B cell (primary cell): ENCODE measurements around the gene STXBP5L. TPM values are rescaled to one million over a fixed set of nuclear protein-coding genes. Genes with fewer than 3 reads are reported as not detected.

ENCODE experiments used
- ATAC-seq: fragments of 200-7000 bp; cut with Tn5 transposase; one replicate; pipeline ENCODE4 v1.10.0; 2021; ENCODE audit warnings: low read depth, mild to moderate bottlenecking, moderate number of reproducible peaks, moderate library complexity
- CTCF ChIA-PET: fragments of 350-600 bp; sonication (Branson Sonifier 250); formaldehyde crosslinking; loops from one replicate; lab custom pipeline; 2021; ENCODE audit warnings: antibody characterized with exemption, inconsistent platforms; lab: Charles Lee
- POLR2A ChIA-PET: fragments of 350-600 bp; sonication (Branson Sonifier 250); formaldehyde crosslinking; loops from one replicate; lab custom pipeline; 2021; ENCODE audit warnings: antibody characterized with exemption; lab: Charles Lee
- DNase-seq: peaks from one replicate; pipeline ENCODE4 v3.0.0; 2013
- H2AFZ ChIP-seq: 2 replicates; pipeline ENCODE4 v1.6.1; 2012; ENCODE audit warnings: mild to moderate bottlenecking, low read depth, low read length; ENCODE audit not compliant: insufficient read depth, poor library complexity, severe bottlenecking
- H3K27ac ChIP-seq, 2 donors: 1 replicate in 1 of 2; 2 replicates in 1 of 2; pipeline ENCODE4 v1.5.1; 2012 to 2013; ENCODE audit warnings: low read length in 2 of 2, mild to moderate bottlenecking in 2 of 2, moderate library complexity in 1 of 2
- H3K27me3 ChIP-seq, 4 experiments: fragments of 200-600 bp in 1 of 4; sonication (generic) in 1 of 4; replicated peaks in 1 of 4; 1 replicate in 2 of 4; 2 replicates in 2 of 4; pipeline versions ENCODE4 v1.6.1 to v1.7.0; 2013 to 2016; ENCODE audit warnings: low read length in 3 of 4, mild to moderate bottlenecking in 2 of 4, mixed read lengths in 1 of 4, moderate library complexity in 1 of 4; ENCODE audit not compliant: insufficient read depth in 4 of 4, control insufficient read depth in 3 of 4; ENCODE audit errors: control extremely low read depth in 1 of 4
- H3K36me3 ChIP-seq, 2 experiments: replicated peaks in 1 of 2; 1 replicate in 1 of 2; 2 replicates in 1 of 2; pipeline versions ENCODE4 v1.6.1 to v1.7.1; 2013; ENCODE audit warnings: low read length in 1 of 2; ENCODE audit not compliant: insufficient read depth in 2 of 2, control insufficient read depth in 1 of 2; ENCODE audit errors: control extremely low read depth in 1 of 2, extremely low read depth in 1 of 2
- H3K4me1 ChIP-seq, 2 donors: fragments of 200-600 bp in 1 of 2; sonication (generic) in 1 of 2; 1 replicate in 1 of 2; 2 replicates in 1 of 2; pipeline versions ENCODE4 v1.5.1 to v1.6.1; 2013 to 2017; ENCODE audit warnings: low read length in 2 of 2; ENCODE audit not compliant: control insufficient read depth in 2 of 2, insufficient read depth in 2 of 2
- H3K4me2 ChIP-seq: replicated peaks from 2 replicates; pipeline ENCODE3; 2012; ENCODE audit warnings: mild to moderate bottlenecking, low read depth, low read length; ENCODE audit not compliant: poor library complexity, severe bottlenecking
- H3K4me3 ChIP-seq, 5 experiments: fragments of 200-600 bp in 1 of 5; sonication (generic) in 1 of 5; 1 replicate in 3 of 5; 2 replicates in 2 of 5; pipeline versions ENCODE4 v1.5.1 to v1.7.0; 2011 to 2016; ENCODE audit warnings: low read length in 4 of 5, mild to moderate bottlenecking in 4 of 5, low read depth in 2 of 5, control low read depth in 1 of 5, moderate library complexity in 1 of 5; ENCODE audit not compliant: insufficient read depth in 1 of 5; ENCODE audit errors: control extremely low read depth in 1 of 5, extremely low read depth in 1 of 5
- H3K79me2 ChIP-seq: fragments of 200-600 bp; sonication (generic); one replicate; pipeline ENCODE4 v1.6.0; 2016; ENCODE audit warnings: low read length; ENCODE audit not compliant: control insufficient read depth, insufficient read depth
- H3K9ac ChIP-seq: fragments of 200-600 bp; sonication (generic); 2 replicates; pipeline ENCODE4 v1.6.1; 2017; ENCODE audit warnings: mild to moderate bottlenecking, low read length, moderate library complexity
- H3K9me3 ChIP-seq, 3 donors: one replicate each; pipeline versions ENCODE4 v1.6.1 to v1.7.1; 2013; ENCODE audit warnings: low read length in 2 of 3; ENCODE audit not compliant: control insufficient read depth in 2 of 3, insufficient read depth in 1 of 3; ENCODE audit errors: control extremely low read depth in 1 of 3
- H4K20me1 ChIP-seq: 2 replicates; pipeline ENCODE4 v1.6.0; 2012; ENCODE audit warnings: mild to moderate bottlenecking, low read length; ENCODE audit not compliant: insufficient read depth, control insufficient read depth, poor library complexity, severe bottlenecking
- H3K27ac Mint-ChIP-seq: one replicate; pipeline ENCODE4 v1.8.0; 2021; ENCODE audit warnings: mixed read lengths
- H3K27me3 Mint-ChIP-seq: one replicate; pipeline ENCODE4 v1.8.0; 2021; ENCODE audit warnings: mixed read lengths
- H3K4me1 Mint-ChIP-seq: one replicate; pipeline ENCODE4 v1.8.0; 2021; ENCODE audit warnings: mixed read lengths
- H3K4me3 Mint-ChIP-seq: one replicate; pipeline ENCODE4 v1.8.0; 2021; ENCODE audit warnings: mixed read lengths
- H3K9me3 Mint-ChIP-seq: one replicate; pipeline ENCODE4 v1.8.0; 2022; ENCODE audit warnings: mixed read lengths; ENCODE audit not compliant: insufficient read depth
- EZH2 ChIP-seq: IDR thresholded peaks from 2 replicates; pipeline ENCODE4 v1.6.1; 2012; ENCODE audit warnings: borderline replicate concordance, low read depth, mild to moderate bottlenecking, moderate library complexity, low read length; ENCODE audit not compliant: insufficient read depth, poor library complexity, severe bottlenecking
- WGBS: methylation state at CpG from one replicate; pipeline ENCODE4 v1.1.5; 2013; ENCODE audit warnings: missing lambda C conversion rate; ENCODE audit not compliant: insufficient coverage; 5-methylcytosine and 5-hydroxymethylcytosine counted together
- intact Hi-C: fragments of 100-400 bp; cut with micrococcal nuclease; formaldehyde crosslinking; loops from one replicate; pipeline ENCODE4 v1.10.0; 2022
- polyA plus RNA-seq: library from polyadenylated mRNA; depleted of rRNA; stranded (reverse); fragments of >200 nt; gene quantifications from 2 replicates; pipeline ENCODE4 v1.2.3, GENCODE V29; 2012
- total RNA-seq, 2 donors: library from RNA; stranded (reverse); fragments of 120-200 nt in 1 of 2; gene quantifications; 1 replicate in 1 of 2; 2 replicates in 1 of 2; pipeline versions ENCODE4 v1.2.3 to v1.2.4, GENCODE V29; 2013 to 2022
- TF ChIP-seq, protein P1 (sequence below): fragments of 200-600 bp; IDR thresholded peaks from one replicate; pipeline ENCODE4 v1.8.0; 2022; ENCODE audit warnings: antibody characterized with exemption, mild to moderate bottlenecking

STXBP5L gene
- total and polyA plus RNA-seq, 2 donors (not counting 1 experiment from before 2014, with no cell fraction given) = not detected

DNA sequence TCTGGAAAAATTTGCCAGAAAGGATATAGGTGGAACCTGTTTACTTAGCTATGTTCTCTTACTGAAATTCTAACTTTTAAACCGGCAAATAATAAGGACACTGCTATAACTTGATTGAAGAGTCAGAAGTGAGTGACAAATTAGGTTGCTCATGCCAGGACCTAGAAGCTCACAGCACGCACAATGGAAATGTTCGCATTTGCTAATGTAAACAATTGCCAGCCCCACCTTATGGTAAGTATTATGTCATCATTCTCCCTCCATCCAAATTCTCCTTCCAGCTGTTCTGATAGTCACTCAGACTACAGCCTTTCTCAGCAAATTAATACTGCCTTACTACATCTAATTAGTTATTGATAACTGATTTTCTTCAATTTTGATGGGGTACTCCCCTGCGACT is 4.8 kb upstream of the STXBP5L start:
- Mint-ChIP-seq H3K4me3 (no peak overlapping the region), H3K27me3 (peaks cover 29% of the 10 kb centered on the region), H3K27ac (no peak overlapping the region)

DNA sequence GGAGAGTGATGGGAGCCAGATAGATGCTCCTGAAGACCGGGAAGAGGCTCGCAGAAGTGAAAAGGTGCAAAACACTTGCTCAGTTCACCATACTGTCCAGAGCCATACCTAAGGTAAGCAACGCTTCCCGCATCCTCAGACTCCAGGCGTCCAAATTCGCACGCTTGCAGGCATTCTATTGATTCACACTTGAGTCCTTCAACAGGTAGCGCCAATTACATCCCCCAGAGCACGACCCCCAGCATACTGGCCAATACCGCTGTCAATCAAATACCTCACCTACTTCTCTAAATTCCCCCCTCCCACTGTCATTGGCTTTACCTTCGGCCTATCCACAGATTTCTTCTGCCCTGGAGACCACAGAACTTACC is 361 bp upstream of the STXBP5L start:
- Histone ChIP-seq H3K4me3 (peak overlapping the region in 1 of 5 experiments; percentile 31), H3K36me3 (no peaks in the 10 kb centered on the region), H3K4me1 (peaks cover 17 to 24% of the 10 kb centered on the region in 2 donors), H4K20me1 (no peaks in the 10 kb centered on the region), H3K79me2 (no peaks in the 10 kb centered on the region), H3K27ac (no peak overlapping the region), H2AFZ (no peak overlapping the region), H3K9me3 (peaks cover 0 to 9% (median 1%) of the 10 kb centered on the region in 3 donors), H3K27me3 (peaks cover 0 to 37% (median 24%) of the 10 kb centered on the region in 4 experiments), H3K4me2 (peak overlapping the region; percentile 75), H3K9ac (peak overlapping the region; percentile 51)
- no peak for TF ChIP-seq EZH2
- TF ChIP-seq, protein P1, sequence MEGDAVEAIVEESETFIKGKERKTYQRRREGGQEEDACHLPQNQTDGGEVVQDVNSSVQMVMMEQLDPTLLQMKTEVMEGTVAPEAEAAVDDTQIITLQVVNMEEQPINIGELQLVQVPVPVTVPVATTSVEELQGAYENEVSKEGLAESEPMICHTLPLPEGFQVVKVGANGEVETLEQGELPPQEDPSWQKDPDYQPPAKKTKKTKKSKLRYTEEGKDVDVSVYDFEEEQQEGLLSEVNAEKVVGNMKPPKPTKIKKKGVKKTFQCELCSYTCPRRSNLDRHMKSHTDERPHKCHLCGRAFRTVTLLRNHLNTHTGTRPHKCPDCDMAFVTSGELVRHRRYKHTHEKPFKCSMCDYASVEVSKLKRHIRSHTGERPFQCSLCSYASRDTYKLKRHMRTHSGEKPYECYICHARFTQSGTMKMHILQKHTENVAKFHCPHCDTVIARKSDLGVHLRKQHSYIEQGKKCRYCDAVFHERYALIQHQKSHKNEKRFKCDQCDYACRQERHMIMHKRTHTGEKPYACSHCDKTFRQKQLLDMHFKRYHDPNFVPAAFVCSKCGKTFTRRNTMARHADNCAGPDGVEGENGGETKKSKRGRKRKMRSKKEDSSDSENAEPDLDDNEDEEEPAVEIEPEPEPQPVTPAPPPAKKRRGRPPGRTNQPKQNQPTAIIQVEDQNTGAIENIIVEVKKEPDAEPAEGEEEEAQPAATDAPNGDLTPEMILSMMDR = no peak
- intact Hi-C loops = no loop called here
- Mint-ChIP-seq H3K9me3 (no peaks in the 10 kb centered on the region), H3K27me3 (peaks cover 56% of the 10 kb centered on the region), H3K27ac (no peak overlapping the region), H3K4me1 (peaks cover 16% of the 10 kb centered on the region), H3K4me3 (peak overlapping the region; percentile 79)
- DNase-seq (no peak), ATAC-seq (no peak)
- CTCF ChIA-PET = no interaction called here
- 21% methylated on average over 9 of the region's 11 CpGs for WGBS
- POLR2A ChIA-PET = no interaction called here

More for the DNA sequence above, 4.8 kb upstream of the STXBP5L start:
- Histone ChIP-seq H4K20me1 (no peaks in the 10 kb centered on the region), H3K27ac (no peak overlapping the region), H3K4me3 (no peak overlapping the region), H3K4me2 (no peak overlapping the region), H2AFZ (no peak overlapping the region), H3K36me3 (no peaks in the 10 kb centered on the region), H3K79me2 (no peaks in the 10 kb centered on the region), H3K9me3 (peaks cover 0 to 8% (median 1%) of the 10 kb centered on the region in 3 donors), H3K9ac (no peak overlapping the region), H3K4me1 (peaks cover 5 to 8% of the 10 kb centered on the region in 2 donors), H3K27me3 (peaks cover 0 to 13% (median 10%) of the 10 kb centered on the region in 4 experiments)
- POLR2A ChIA-PET = no interaction called here
- intact Hi-C loops = no loop called here
- Mint-ChIP-seq H3K4me1 (peaks cover 7% of the 10 kb centered on the region), H3K9me3 (no peaks in the 10 kb centered on the region)
- ATAC-seq = no peak
- TF ChIP-seq, protein P1 = no peak
- TF ChIP-seq EZH2 = no peak
- CTCF ChIA-PET = no interaction called here
- no peak for DNase-seq
- WGBS = 100% methylated on average over 2 of the region's 4 CpGs
